ENCODE results near the gene TMEM164.

TMEM164 gene

GRCh38 chrX:110216027-110216426, 213.1 kb downstream of the TMEM164 start:
- Mint-ChIP-seq H3K27ac (no peak overlapping the region), H3K27me3 (no peaks in the 10 kb centered on the region), H3K4me1 (ENCODE audit: low read depth in 2 of 2) (peaks cover 4 to 12% of the 10 kb centered on the region in 2 donors), H3K9me3 (no peaks in the 10 kb centered on the region), H3K4me3 (no peak overlapping the region), H3K36me3 (ENCODE audit: insufficient read depth) (no peaks in the 10 kb centered on the region)
- DNase-seq = no peak
- ATAC-seq (replicated peaks) = no peak

DNA sequence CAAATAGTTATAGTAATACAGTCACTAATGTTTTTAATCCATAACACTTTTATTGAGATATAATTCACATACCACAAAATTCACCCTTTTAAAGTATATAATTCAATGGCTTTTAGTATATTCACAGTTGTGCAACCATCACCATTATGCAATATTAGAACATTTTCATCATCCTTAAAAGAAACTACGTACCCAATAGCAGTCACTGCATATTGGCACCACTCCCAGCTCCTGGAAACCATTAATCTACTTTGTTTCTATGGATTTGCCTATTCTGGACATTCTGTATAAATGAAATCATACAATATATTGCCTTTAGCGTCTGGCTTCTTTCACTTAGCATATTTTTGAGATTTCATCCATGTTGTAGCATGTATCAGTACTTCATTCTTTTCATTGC, 215.7 kb downstream of the TMEM164 start:
- Mint-ChIP-seq H3K9me3 (no peaks in the 10 kb centered on the region), H3K27me3 (no peaks in the 10 kb centered on the region), H3K36me3 (ENCODE audit: insufficient read depth) (no peaks in the 10 kb centered on the region), H3K4me1 (ENCODE audit: low read depth in 2 of 2) (peaks cover 7 to 15% of the 10 kb centered on the region in 2 donors), H3K27ac (no peak overlapping the region), H3K4me3 (no peak overlapping the region)
- ATAC-seq (replicated peaks) (no peak), DNase-seq (no peak)

GRCh38 chrX:110219920-110220319, 217.0 kb downstream of the TMEM164 start:
- no peaks in the 10 kb centered on the region for H3K36me3 Mint-ChIP-seq (ENCODE audit: insufficient read depth)
- no peak overlapping the region for H3K4me3 Mint-ChIP-seq
- H3K27me3 Mint-ChIP-seq = no peaks in the 10 kb centered on the region
- H3K27ac Mint-ChIP-seq = no peak overlapping the region
- H3K9me3 Mint-ChIP-seq = no peaks in the 10 kb centered on the region
- DNase-seq (no peak), ATAC-seq (replicated peaks) (no peak)
- peaks cover 7 to 16% of the 10 kb centered on the region in 2 donors for H3K4me1 Mint-ChIP-seq (ENCODE audit: low read depth in 2 of 2)

GRCh38 chrX:110222497-110223257, 219.8 kb downstream of the TMEM164 start:
- Mint-ChIP-seq H3K4me3 (no peak overlapping the region), H3K27ac (no peak overlapping the region), H3K9me3 (no peaks in the 10 kb centered on the region), H3K4me1 (ENCODE audit: low read depth in 2 of 2) (peaks cover 4 to 11% of the 10 kb centered on the region in 2 donors), H3K27me3 (no peaks in the 10 kb centered on the region), H3K36me3 (ENCODE audit: insufficient read depth) (no peaks in the 10 kb centered on the region)
- DNase-seq (no peak), ATAC-seq (replicated peaks) (no peak)

- DNase-seq (no peak), ATAC-seq (replicated peaks) (no peak)
- H3K27me3 Mint-ChIP-seq = no peaks in the 10 kb centered on the region
- H3K27ac Mint-ChIP-seq = no peak overlapping the region
- no peaks in the 10 kb centered on the region for H3K9me3 Mint-ChIP-seq
- H3K4me3 Mint-ChIP-seq = no peak overlapping the region
- H3K36me3 Mint-ChIP-seq (ENCODE audit: insufficient read depth) = peaks cover 1% of the 10 kb centered on the region
- peaks cover 4 to 7% of the 10 kb centered on the region in 2 donors for H3K4me1 Mint-ChIP-seq (ENCODE audit: low read depth in 2 of 2)
These were observed 222.2 kb downstream of the TMEM164 start for GRCh38 chrX:110224926-110225617.

DNA sequence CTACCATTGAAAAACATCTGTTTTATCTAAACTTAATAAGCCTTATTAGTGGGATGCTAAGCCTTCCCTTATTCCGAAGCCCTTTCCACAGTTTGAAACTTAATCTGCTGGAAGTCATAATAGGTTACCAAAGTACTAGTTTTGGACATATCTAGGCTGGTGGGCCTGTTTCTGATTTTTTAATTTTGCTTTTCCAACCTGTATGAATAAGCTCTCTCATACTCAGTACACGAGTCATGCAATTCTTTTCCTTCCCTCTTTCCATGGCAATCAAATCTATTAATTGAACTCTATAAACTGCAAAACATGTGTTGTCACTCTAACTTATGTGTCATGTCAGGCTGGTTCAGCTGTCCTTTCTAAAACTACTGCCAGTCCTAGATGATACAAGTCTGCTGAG, 224.0 kb downstream of the TMEM164 start:
- Mint-ChIP-seq H3K27me3 (no peaks in the 10 kb centered on the region), H3K9me3 (no peaks in the 10 kb centered on the region), H3K27ac (peak overlapping the region in 1 of 2 donors; percentile 33), H3K4me3 (no peak overlapping the region), H3K4me1 (ENCODE audit: low read depth in 2 of 2) (peaks cover 12 to 20% of the 10 kb centered on the region in 2 donors), H3K36me3 (ENCODE audit: insufficient read depth) (peaks cover 7% of the 10 kb centered on the region)
- DNase-seq (no peak), ATAC-seq (replicated peaks) (no peak)

Measured in effector memory CD8-positive, alpha-beta T cell (primary cell).